ENCODE measurements around the gene POMC. TPM values are rescaled to one million over a fixed set of nuclear protein-coding genes. Genes with fewer than 3 reads are reported as not detected.

POMC gene
- total and polyA plus RNA-seq, 2 of the 8 experiments (the other 6 are each of a cell fraction or from before 2014, with no cell fraction given), result 1.7 to 4.7 TPM

DNA sequence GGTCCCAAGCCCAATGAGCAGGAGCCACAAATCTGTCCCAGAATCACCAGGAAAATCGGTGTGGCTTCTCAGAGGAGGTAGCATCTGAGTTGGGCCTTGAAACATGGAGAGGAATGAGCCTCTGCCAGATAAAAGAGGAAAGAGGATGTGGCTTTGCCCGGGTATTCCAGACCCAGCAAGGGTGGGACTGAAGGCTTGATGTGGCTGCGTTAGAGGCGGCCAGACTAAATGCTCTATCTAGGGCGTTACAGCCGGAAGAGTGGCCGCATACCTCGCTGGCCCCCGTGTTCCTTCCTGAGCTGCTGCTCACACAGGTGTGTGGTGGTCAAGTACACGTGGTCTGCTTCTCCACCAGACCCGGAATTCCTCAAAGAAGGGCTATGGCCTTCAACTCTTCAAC is 33.9 kb upstream of the POMC start:
- H2BK15ac ChIP-seq (ENCODE audit: low read length), result peak overlapping the region; percentile 92; the same call in 1 of the 2 replicates
- H2BK12ac ChIP-seq (ENCODE audit: low read depth, low read length), result no peak overlapping the region
- H3K27me3 ChIP-seq (replicated peaks in 1 of 4; ENCODE audit: control insufficient read depth in 3 of 4, extremely low read depth in 1 of 4, insufficient read depth in 3 of 4, low read length in 3 of 4), result no peaks in the 10 kb centered on the region
- no peak overlapping the region for H2BK5ac ChIP-seq (ENCODE audit: low read depth, low read length)
- no peak overlapping the region for H3K23ac ChIP-seq (ENCODE audit: insufficient read length)
- H3K18ac ChIP-seq (ENCODE audit: extremely low read depth, low read length), result no peak overlapping the region
- H2BK20ac ChIP-seq (ENCODE audit: low read length), result no peak overlapping the region
- H3K79me2 ChIP-seq (ENCODE audit: control insufficient read depth in 1 of 2, insufficient read depth in 2 of 2, low read length in 2 of 2), result no peaks in the 10 kb centered on the region
- no peak overlapping the region for H2AK5ac ChIP-seq (ENCODE audit: low read depth, low read length)
- no peak overlapping the region; the same call in 1 of the 2 replicates for H4K8ac ChIP-seq (ENCODE audit: extremely low read depth, insufficient read depth, low read length)
- FAIRE-seq, result no peak
- H3K4me1 ChIP-seq (replicated peaks in 1 of 4; ENCODE audit: control insufficient read depth in 3 of 4, insufficient read depth in 4 of 4, low read length in 3 of 4), result peaks cover 0 to 5% (median 2%) of the 10 kb centered on the region in 4 experiments; a peak in 4 of 7 replicates
- POLR2A ChIA-PET (ENCODE audit: partially characterized antibody), result no interaction called here
- H3K27ac ChIP-seq (ENCODE audit: low read depth, low read length), result no peak overlapping the region
- no peak overlapping the region for H3K4me2 ChIP-seq (ENCODE audit: insufficient read depth in 1 of 2, low read depth in 2 of 2, low read length in 2 of 2)
- H3K4me3 ChIP-seq (ENCODE audit: extremely low read depth in 1 of 4, insufficient read depth in 2 of 4, low read depth in 3 of 4, low read length in 4 of 4), result no peak overlapping the region
- no peaks in the 10 kb centered on the region for H3K9me3 ChIP-seq (ENCODE audit: insufficient read depth in 2 of 2, low read depth in 1 of 2, low read length in 1 of 2)
- no peak overlapping the region for H2BK120ac ChIP-seq (replicated peaks; ENCODE audit: low read depth, low read length)
- H3K4ac ChIP-seq (replicated peaks; ENCODE audit: insufficient read length, low read depth, low read length), result no peak overlapping the region
- H3K36me3 ChIP-seq (ENCODE audit: control insufficient read depth in 2 of 4, insufficient read depth in 4 of 4, low read length in 3 of 4), result no peaks in the 10 kb centered on the region
- no peak overlapping the region for H3K14ac ChIP-seq (ENCODE audit: insufficient read length)
- no peaks in the 10 kb centered on the region for H4K20me1 ChIP-seq (replicated peaks in 1 of 2; ENCODE audit: control insufficient read depth in 1 of 2, insufficient read depth in 2 of 2, low read length in 2 of 2)
- H2AFZ ChIP-seq (ENCODE audit: low read length), result no peak overlapping the region
- no peaks in the 10 kb centered on the region for H3K79me1 ChIP-seq (ENCODE audit: low read depth, low read length)
- H3K9ac ChIP-seq (replicated peaks in 1 of 4; ENCODE audit: extremely low read depth in 1 of 4, low read depth in 3 of 4, low read length in 3 of 4), result no peak overlapping the region
- H4K91ac ChIP-seq (replicated peaks; ENCODE audit: insufficient read length, low read length), result no peak overlapping the region
- H3K23me2 ChIP-seq (ENCODE audit: low read depth, low read length), result no peaks in the 10 kb centered on the region
- no peak for DNase-seq (ENCODE audit: low read depth in 1 of 2, low spot score in 2 of 2)
- no peak overlapping the region for H3K56ac ChIP-seq (replicated peaks; ENCODE audit: insufficient read length, low read depth, low read length)
- no peak overlapping the region for H4K5ac ChIP-seq (ENCODE audit: insufficient read length, low read depth, low read length)
- CTCF ChIA-PET (ENCODE audit: partially characterized antibody), result interaction anchor here (0.6 to 0.7 kb wide), 2 partner anchors 38 to 122 kb away, joined by 3 read pairs; no protein-coding TSS in a partner anchor
- WGBS, 2 experiments (ENCODE audit: extremely low coverage in 1 of 2, insufficient coverage in 1 of 2, insufficient read length in 1 of 2, insufficient replicate concordance in 2 of 2, low coverage in 1 of 2, low lambda C conversion rate in 2 of 2, missing lambda C conversion rate in 1 of 2), result 86% methylated on average over 11 of the region's 11 CpGs; no CpG with 5 or more reads in 1 of the 2 experiments
- TF ChIP-seq JUND (IDR thresholded peaks at IDR 0.05; ENCODE audit: low read length) (no peak), EP300 (IDR thresholded peaks at IDR 0.05; ENCODE audit: borderline replicate concordance in 1 of 2, low read depth in 2 of 2, low read length in 2 of 2) (no peak), RXRA (IDR thresholded peaks at IDR 0.05; ENCODE audit: insufficient read depth, low read depth, low read length) (no peak), SP2 (IDR thresholded peaks at IDR 0.05; ENCODE audit: low read length) (no peak), MAFK (IDR thresholded peaks at IDR 0.05; ENCODE audit: low read depth, low read length) (no peak), KDM5A (IDR thresholded peaks at IDR 0.05; ENCODE audit: low read length) (no peak), JUN (IDR thresholded peaks at IDR 0.05; ENCODE audit: low read depth, low read length) (no peak), CHD1 (IDR thresholded peaks at IDR 0.05; ENCODE audit: low read depth, low read length) (no peak), EGR1 (IDR thresholded peaks at IDR 0.05; ENCODE audit: borderline replicate concordance, low read depth, low read length) (no peak), FOSL1 (IDR thresholded peaks at IDR 0.05; ENCODE audit: insufficient read depth, low read depth, low read length) (no peak), TAF7 (optimal IDR thresholded peaks at IDR 0.05; ENCODE audit: borderline replicate concordance, low read depth, low read length) (no peak), RFX5 (IDR thresholded peaks at IDR 0.05; ENCODE audit: borderline replicate concordance, low read depth, low read length) (no peak), CHD2 (IDR thresholded peaks at IDR 0.05; ENCODE audit: low read length) (no peak)
- TF ChIP-seq, protein P1, sequence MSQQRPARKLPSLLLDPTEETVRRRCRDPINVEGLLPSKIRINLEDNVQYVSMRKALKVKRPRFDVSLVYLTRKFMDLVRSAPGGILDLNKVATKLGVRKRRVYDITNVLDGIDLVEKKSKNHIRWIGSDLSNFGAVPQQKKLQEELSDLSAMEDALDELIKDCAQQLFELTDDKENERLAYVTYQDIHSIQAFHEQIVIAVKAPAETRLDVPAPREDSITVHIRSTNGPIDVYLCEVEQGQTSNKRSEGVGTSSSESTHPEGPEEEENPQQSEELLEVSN (IDR thresholded peaks at IDR 0.05), result no peak
